Testis (tissue), 3 donors: ENCODE measurements around the gene ELAPOR1. TPM values are rescaled to one million over a fixed set of nuclear protein-coding genes. Genes with fewer than 3 reads are reported as not detected.

Source experiments
- DNase-seq: peaks from one replicate; pipeline ENCODE4 v3.0.0-alpha.2; 2019
- H3K27ac ChIP-seq, 2 donors: fragments of 200-600 bp; sonication (generic); one replicate each; pipeline ENCODE4 v1.5.1; 2019
- H3K27me3 ChIP-seq: fragments of 200-600 bp; sonication (generic); one replicate; pipeline ENCODE4 v1.5.1; 2019
- H3K36me3 ChIP-seq: fragments of 200-600 bp; sonication (generic); one replicate; pipeline ENCODE4 v1.5.1; 2017; ENCODE audit warnings: low read depth; ENCODE audit errors: missing control alignments
- H3K4me1 ChIP-seq: fragments of 200-600 bp; sonication (generic); one replicate; pipeline ENCODE4 v1.5.1; 2019
- H3K4me3 ChIP-seq, 2 donors: fragments of 200-600 bp; sonication (generic); one replicate each; pipeline ENCODE4 v1.5.1; 2017 to 2019
- H3K9me3 ChIP-seq: fragments of 200-600 bp; sonication (generic); one replicate; pipeline ENCODE4 v1.5.1; 2017
- POLR2A ChIP-seq: fragments of 450-650 bp; IDR thresholded peaks from one replicate; pipeline ENCODE4 v1.6.1; 2017; ENCODE audit warnings: antibody characterized with exemption, mild to moderate bottlenecking, moderate library complexity
- WGBS, 2 donors: methylation state at CpG; one replicate each; pipeline ENCODE4 v1.1.5; 2018; 5-methylcytosine and 5-hydroxymethylcytosine counted together
- intact Hi-C: fragments of 100-400 bp; cut with DNase I; formaldehyde crosslinking; loops from one replicate; pipeline ENCODE4 v1.15.1; 2023; ENCODE audit warnings: low total_unique reads
- polyA plus RNA-seq: library from polyadenylated mRNA; stranded (reverse); fragments of 350-450 nt; fragmentation: Illumina TruSeq; extraction: RNeasy Lipid Tissue Mini Kit (QIAGEN cat#74804); gene quantifications from one replicate; pipeline ENCODE4 v1.2.3, GENCODE V29; 2014; ENCODE audit warnings: low read depth, low replicate concordance; ENCODE audit not compliant: insufficient read depth
- total RNA-seq, 2 donors: library from RNA; depleted of rRNA; stranded (reverse); fragments of >200 nt; gene quantifications; one replicate each; pipeline ENCODE4 v1.2.3, GENCODE V29; 2016
- TF ChIP-seq, protein P1 (sequence below), 3 experiments: fragments of 450-650 bp in 2 of 3; fragments of 200-600 bp in 1 of 3; sonication (generic) in 1 of 3; IDR thresholded peaks; one replicate each; pipeline ENCODE4 v1.5.1; 2016 to 2019; ENCODE audit warnings: antibody characterized with exemption in 3 of 3, mild to moderate bottlenecking in 2 of 3, moderate library complexity in 1 of 3

ELAPOR1 gene
- total and polyA plus RNA-seq, 3 donors from 2014 or later = 31.2 to 82.3 (median 47.8) TPM

DNA sequence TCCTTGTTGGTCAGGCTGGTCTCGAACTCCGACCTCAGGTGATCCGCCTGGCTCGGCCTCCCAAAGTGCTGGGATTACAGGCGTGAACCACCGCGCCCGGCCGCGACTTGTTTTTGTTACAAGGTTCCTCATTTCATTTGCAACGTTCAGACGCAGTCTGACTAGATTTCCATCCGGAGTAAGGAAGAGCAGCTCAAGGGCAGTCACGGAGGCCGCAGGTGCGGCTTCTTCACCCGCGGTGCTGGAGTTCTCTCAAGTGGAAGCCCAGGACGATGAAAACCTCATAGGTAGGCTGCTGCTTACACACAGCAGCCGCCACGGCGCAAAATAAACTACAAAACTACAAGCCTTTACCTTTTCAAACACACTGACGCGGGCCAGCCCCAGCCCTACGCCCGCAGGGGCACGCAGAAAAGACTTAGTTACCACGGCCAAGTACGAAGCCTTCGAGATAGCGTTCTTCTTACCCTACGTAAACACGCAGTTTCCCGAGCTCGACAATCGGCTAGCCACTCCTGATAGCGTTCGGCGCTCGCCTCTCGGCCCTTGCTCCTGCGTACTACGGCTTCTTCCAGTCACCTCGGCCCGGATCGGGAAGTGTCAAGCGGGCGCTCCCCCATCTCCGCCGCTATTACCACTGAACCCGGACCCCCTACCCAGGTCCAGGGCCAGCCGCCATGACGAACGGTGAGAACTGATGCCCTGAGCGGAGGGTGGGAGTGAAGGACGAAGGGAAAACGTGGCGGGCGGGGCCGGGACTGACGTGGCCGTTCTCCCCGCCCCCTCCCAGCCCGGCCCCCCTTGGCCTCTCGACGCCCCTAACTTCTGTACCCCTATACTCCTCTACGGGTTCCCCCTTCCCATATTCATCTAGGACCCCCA, 23.5 kb upstream of the ELAPOR1 start, which contains the start of gene TMEM167B:
TSS of gene TMEM167B (plus strand) at position 569 of the 882 bp plus-strand sequence. CDS start at position 678, 109 bp downstream.
- WGBS, 2 donors = 3 to 6% methylated on average over 55 to 67 of the region's 67 CpGs
- Histone ChIP-seq H3K4me3 (peak within 1 kb of the TSS; percentile 82 to 84), H3K4me1 (peaks cover 14% of the 10 kb centered on the region), H3K36me3 (no peaks in the 10 kb centered on the region), H3K27me3 (no peaks in the 10 kb centered on the region), H3K9me3 (no peaks in the 10 kb centered on the region), H3K27ac (peak within 1 kb of the TSS; percentile 96 to 98)
- intact Hi-C loops = no loop called here
- TF ChIP-seq, protein P1, sequence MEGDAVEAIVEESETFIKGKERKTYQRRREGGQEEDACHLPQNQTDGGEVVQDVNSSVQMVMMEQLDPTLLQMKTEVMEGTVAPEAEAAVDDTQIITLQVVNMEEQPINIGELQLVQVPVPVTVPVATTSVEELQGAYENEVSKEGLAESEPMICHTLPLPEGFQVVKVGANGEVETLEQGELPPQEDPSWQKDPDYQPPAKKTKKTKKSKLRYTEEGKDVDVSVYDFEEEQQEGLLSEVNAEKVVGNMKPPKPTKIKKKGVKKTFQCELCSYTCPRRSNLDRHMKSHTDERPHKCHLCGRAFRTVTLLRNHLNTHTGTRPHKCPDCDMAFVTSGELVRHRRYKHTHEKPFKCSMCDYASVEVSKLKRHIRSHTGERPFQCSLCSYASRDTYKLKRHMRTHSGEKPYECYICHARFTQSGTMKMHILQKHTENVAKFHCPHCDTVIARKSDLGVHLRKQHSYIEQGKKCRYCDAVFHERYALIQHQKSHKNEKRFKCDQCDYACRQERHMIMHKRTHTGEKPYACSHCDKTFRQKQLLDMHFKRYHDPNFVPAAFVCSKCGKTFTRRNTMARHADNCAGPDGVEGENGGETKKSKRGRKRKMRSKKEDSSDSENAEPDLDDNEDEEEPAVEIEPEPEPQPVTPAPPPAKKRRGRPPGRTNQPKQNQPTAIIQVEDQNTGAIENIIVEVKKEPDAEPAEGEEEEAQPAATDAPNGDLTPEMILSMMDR (IDR thresholded peaks at IDR 0.05) = no peak
- no peak for TF ChIP-seq POLR2A
- peak; percentile 97 for DNase-seq

DNA sequence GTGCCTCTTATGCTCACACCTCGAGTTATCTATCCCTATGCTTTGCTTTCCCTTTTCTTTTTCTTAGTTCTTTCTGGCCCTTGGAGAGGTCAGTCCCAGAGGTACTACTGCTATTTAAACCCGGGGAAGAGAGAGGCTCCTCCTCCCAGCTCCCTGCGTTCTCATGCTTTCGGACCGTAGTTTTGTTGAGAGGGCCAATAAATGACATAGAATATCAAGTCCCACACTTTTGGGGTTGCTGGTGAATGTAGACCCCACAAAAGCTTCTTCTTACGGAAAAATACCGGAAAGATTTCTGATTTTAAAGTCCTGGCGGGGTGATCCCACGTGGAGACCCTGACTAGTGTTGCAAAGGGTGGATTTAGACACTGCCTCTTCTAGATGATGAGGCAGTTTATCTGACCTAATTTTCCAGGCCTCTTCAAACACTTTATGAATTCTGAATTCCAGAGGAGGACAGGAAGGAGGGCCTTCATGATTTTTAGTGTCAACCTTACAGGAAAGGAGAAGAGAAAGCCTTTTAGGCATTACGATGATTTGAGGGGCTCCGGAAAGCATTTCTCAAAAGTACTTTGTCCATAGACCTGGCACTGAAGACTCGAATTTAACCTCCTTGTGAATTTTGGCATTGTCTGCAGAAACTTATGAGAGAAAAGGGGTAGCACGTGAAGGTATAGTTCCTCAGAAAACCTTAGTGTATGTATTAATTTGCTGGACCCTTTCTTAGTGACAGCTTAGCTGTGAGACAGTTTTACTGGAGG, 22.7 kb upstream of the ELAPOR1 start:
- Histone ChIP-seq H3K36me3 (no peaks in the 10 kb centered on the region), H3K27ac (peak overlapping the region; percentile 96 to 98), H3K27me3 (no peaks in the 10 kb centered on the region), H3K4me3 (peak overlapping the region; percentile 82 to 84), H3K9me3 (no peaks in the 10 kb centered on the region), H3K4me1 (peaks cover 14% of the 10 kb centered on the region)
- TF ChIP-seq, protein P1 (IDR thresholded peaks at IDR 0.05) = no peak
- TF ChIP-seq POLR2A = no peak
- WGBS, 2 donors = 2 to 3% methylated on average over 13 of the region's 13 CpGs
- DNase-seq = no peak
- intact Hi-C loops = no loop called here

DNA sequence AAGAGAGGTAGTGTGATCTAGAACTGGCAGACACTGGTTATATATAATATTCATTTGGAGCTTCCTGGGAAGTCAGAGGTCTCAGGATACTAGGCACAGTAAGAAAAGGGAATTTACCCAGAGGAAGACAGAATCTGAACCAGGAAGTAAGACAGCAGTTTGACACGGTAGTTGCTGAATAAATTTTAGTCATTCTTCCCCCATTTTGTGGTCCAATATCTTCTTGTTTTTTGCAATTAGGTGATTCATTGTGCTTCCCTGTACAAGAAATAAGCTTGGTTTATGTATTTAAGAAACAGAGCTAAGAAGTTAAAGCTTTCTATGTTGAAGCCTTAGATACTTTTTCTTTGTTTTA, 22.1 kb upstream of the ELAPOR1 start:
- TF ChIP-seq, protein P1 (IDR thresholded peaks at IDR 0.05) = no peak
- H3K4me1 ChIP-seq = peaks cover 14% of the 10 kb centered on the region
- no peaks in the 10 kb centered on the region for H3K9me3 ChIP-seq
- peak overlapping the region; percentile 96 to 98 for H3K27ac ChIP-seq
- WGBS, 2 donors = 0 to 2% methylated on average over 1 of the region's 1 CpG
- DNase-seq = no peak
- peak overlapping the region; percentile 82 to 84 for H3K4me3 ChIP-seq
- intact Hi-C loops = no loop called here
- no peaks in the 10 kb centered on the region for H3K27me3 ChIP-seq
- H3K36me3 ChIP-seq = no peaks in the 10 kb centered on the region

DNA sequence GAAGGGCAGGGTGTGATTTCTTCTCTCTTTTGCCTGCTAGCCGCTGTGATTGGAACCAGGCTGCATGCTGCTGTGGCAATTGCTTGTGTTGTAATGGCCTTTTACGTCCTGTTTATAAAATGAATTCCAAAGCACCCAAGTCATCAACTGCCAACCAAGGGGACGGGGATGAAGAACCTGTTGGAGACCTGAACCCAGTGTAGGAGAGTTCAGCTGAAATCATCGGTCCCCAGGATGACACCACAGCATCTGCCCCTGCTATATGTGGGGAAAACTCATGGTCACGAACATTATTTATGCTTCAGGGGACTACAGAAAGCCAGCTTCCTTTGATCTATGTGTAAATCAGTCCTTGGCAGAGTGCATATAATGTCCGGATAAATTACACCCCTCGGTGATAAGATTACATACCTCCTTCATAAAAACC, 19.5 kb upstream of the ELAPOR1 start:
- intact Hi-C loops = no loop called here
- 59 to 85% methylated on average over 7 of the region's 7 CpGs for WGBS, 2 donors

More for the DNA sequence above, 19.5 kb upstream of the ELAPOR1 start:
- Histone ChIP-seq H3K27ac (no peak overlapping the region), H3K9me3 (no peaks in the 10 kb centered on the region), H3K27me3 (no peaks in the 10 kb centered on the region), H3K36me3 (no peaks in the 10 kb centered on the region), H3K4me1 (peaks cover 14% of the 10 kb centered on the region), H3K4me3 (no peak overlapping the region)
- DNase-seq = no peak
- no peak for TF ChIP-seq POLR2A
- TF ChIP-seq, protein P1 (IDR thresholded peaks at IDR 0.05) = no peak
